ENCODE data around the gene ADAM12. TPM values are rescaled to one million over a fixed set of nuclear protein-coding genes. Genes with fewer than 3 reads are reported as not detected.

Gene ADAM12
- polyA plus RNA-seq, 1 of the 3 experiments (the other 2 are of a cell fraction) = 25.0 TPM

DNA sequence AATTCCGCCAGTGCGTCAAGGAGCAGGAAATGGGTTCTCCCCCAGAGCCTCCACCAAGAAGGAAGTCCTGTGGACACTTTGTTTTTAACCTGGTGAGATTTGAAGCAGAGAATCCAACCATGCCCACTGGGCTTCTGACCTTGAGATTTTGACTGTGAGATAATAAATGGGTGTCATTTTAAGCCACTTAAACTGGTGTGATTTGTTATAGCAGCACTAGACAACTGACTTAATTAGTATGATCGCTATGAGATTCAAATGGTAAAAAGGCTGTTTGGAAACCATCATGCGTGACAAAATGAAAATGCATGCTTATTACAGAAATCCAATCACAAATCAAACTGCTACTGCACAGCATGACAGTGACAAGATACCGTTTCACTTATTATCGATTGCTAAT lies 98.0 kb downstream of the ADAM12 start:
- H3K4me3 ChIP-seq (ENCODE audit: low read depth in 2 of 2, low read length in 1 of 2) = no peak overlapping the region
- POLR2A ChIA-PET = no interaction called here
- H3K4me1 ChIP-seq (ENCODE audit: control insufficient read depth in 1 of 2, insufficient read depth in 2 of 2, low read depth in 1 of 2, low read length in 1 of 2) = peaks cover 0 to 13% of the 10 kb centered on the region in 2 experiments; a peak in 1 of 4 replicates
- no peaks in the 10 kb centered on the region for H3K9me3 ChIP-seq
- TF ChIP-seq RXRA (IDR thresholded peaks at IDR 0.05; ENCODE audit: borderline replicate concordance, low read depth) (no peak), EP300 (IDR thresholded peaks at IDR 0.05; ENCODE audit: borderline replicate concordance in 1 of 2, low read depth in 1 of 2, low read length in 1 of 2) (peak in 1 of 2 experiments; percentile 54; a peak in 1 of 4 replicates), POLR2AphosphoS5 (IDR thresholded peaks at IDR 0.05; ENCODE audit: low read depth, low read length) (no peak)
- TF ChIP-seq, protein P1, sequence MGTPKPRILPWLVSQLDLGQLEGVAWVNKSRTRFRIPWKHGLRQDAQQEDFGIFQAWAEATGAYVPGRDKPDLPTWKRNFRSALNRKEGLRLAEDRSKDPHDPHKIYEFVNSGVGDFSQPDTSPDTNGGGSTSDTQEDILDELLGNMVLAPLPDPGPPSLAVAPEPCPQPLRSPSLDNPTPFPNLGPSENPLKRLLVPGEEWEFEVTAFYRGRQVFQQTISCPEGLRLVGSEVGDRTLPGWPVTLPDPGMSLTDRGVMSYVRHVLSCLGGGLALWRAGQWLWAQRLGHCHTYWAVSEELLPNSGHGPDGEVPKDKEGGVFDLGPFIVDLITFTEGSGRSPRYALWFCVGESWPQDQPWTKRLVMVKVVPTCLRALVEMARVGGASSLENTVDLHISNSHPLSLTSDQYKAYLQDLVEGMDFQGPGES (IDR thresholded peaks at IDR 0.05; ENCODE audit: low read depth, low read length) = no peak
- peak; percentile 8 for DNase-seq
- H3K4me2 ChIP-seq = no peak overlapping the region
- no peaks in the 10 kb centered on the region for H3K27me3 ChIP-seq (ENCODE audit: insufficient read depth)
- 91% methylated on average over 6 of the region's 6 CpGs for WGBS (ENCODE audit: low lambda C conversion rate)
- no peaks in the 10 kb centered on the region for H3K79me2 ChIP-seq (ENCODE audit: insufficient read depth)
- CTCF ChIA-PET = no interaction called here
- no peaks in the 10 kb centered on the region for H3K36me3 ChIP-seq (replicated peaks in 1 of 2; ENCODE audit: control insufficient read depth in 1 of 2, insufficient read depth in 2 of 2, low read length in 1 of 2)
- no peak overlapping the region for H2AFZ ChIP-seq (ENCODE audit: low read depth)
- no peak overlapping the region for H3K9ac ChIP-seq
- peak overlapping the region in 1 of 2 experiments; percentile 39; a peak in 2 of 4 replicates for H3K27ac ChIP-seq (ENCODE audit: low read depth in 2 of 2, low read length in 1 of 2)
- no peaks in the 10 kb centered on the region for H3F3A ChIP-seq (replicated peaks; ENCODE audit: insufficient read depth)
- no peaks in the 10 kb centered on the region for H4K20me1 ChIP-seq (ENCODE audit: insufficient read depth)
- H3K9me2 ChIP-seq = no peaks in the 10 kb centered on the region

DNA sequence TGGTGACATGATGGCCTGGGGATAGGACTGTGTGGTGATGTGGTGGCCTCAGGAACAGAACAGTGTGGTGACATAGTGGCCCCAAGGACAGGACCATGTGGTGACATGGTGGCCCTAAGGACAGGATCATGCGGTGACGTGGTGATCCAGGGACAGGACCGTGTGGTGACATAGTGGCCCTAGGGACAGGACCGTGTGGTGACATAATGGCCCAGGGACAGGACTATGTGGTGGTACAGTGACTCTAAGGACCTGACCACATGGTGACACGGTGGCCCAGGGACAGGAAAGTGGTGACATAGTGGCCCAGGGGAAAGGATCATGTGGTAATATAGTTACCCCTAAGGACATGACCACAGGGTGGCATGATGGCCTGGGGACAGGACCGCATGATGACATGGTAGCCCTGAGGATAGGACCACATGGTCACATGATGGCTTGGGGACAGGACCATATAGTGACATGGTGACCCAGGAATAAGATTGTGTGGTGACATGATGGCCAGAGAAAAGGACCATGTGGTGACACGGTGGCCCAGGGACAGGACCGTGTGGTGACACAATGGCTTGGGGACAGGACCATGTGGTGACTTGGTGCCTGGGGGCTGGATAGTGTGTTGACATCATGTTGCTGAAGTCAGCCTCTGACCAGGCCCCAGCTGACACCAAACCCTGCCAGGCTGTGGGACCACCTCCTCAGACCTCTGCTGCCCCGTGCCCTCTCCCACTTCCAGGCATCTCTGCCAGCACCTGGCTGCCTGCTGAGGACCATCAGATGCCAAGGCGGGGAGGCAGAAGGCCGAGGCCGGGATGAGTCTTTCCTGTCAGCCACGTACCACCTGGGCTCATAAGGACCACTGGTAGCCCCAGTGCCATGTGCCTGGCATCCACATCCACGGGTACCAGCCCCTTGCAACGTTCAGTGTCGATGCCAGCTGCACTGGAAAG lies 99.5 kb downstream of the ADAM12 start:
- H3K9me2 ChIP-seq = no peaks in the 10 kb centered on the region
- no peak overlapping the region for H2AFZ ChIP-seq (ENCODE audit: low read depth)
- H3K79me2 ChIP-seq (ENCODE audit: insufficient read depth) = no peaks in the 10 kb centered on the region
- 86% methylated on average over 10 of the region's 16 CpGs for whole genome bisulfite sequencing (ENCODE audit: low lambda C conversion rate)
- peaks cover 0 to 13% of the 10 kb centered on the region in 2 experiments; a peak in 1 of 4 replicates for H3K4me1 ChIP-seq (ENCODE audit: control insufficient read depth in 1 of 2, insufficient read depth in 2 of 2, low read depth in 1 of 2, low read length in 1 of 2)
- TF ChIP-seq EP300 (IDR thresholded peaks at IDR 0.05; ENCODE audit: borderline replicate concordance in 1 of 2, low read depth in 1 of 2, low read length in 1 of 2) (no peak), MEF2A (IDR thresholded peaks at IDR 0.05; ENCODE audit: borderline replicate concordance, low read depth) (no peak), FOXJ3 (CRISPR knock-in tag; IDR thresholded peaks at IDR 0.05) (no peak), SMC3 (IDR thresholded peaks at IDR 0.05; ENCODE audit: low read depth, low read length) (no peak), CHD2 (IDR thresholded peaks at IDR 0.05; ENCODE audit: low read length, partially characterized antibody) (no peak), RFX5 (IDR thresholded peaks at IDR 0.05; ENCODE audit: low read length) (no peak), FOXM1 (IDR thresholded peaks at IDR 0.05; ENCODE audit: low read depth) (no peak), EZH2phosphoT487 (IDR thresholded peaks at IDR 0.05; ENCODE audit: borderline replicate concordance, low read depth) (no peak), RXRA (IDR thresholded peaks at IDR 0.05; ENCODE audit: borderline replicate concordance, low read depth) (no peak)
- TF ChIP-seq, protein P2, sequence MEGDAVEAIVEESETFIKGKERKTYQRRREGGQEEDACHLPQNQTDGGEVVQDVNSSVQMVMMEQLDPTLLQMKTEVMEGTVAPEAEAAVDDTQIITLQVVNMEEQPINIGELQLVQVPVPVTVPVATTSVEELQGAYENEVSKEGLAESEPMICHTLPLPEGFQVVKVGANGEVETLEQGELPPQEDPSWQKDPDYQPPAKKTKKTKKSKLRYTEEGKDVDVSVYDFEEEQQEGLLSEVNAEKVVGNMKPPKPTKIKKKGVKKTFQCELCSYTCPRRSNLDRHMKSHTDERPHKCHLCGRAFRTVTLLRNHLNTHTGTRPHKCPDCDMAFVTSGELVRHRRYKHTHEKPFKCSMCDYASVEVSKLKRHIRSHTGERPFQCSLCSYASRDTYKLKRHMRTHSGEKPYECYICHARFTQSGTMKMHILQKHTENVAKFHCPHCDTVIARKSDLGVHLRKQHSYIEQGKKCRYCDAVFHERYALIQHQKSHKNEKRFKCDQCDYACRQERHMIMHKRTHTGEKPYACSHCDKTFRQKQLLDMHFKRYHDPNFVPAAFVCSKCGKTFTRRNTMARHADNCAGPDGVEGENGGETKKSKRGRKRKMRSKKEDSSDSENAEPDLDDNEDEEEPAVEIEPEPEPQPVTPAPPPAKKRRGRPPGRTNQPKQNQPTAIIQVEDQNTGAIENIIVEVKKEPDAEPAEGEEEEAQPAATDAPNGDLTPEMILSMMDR (IDR thresholded peaks at IDR 0.05) = no peak
- TF ChIP-seq, protein P3, sequence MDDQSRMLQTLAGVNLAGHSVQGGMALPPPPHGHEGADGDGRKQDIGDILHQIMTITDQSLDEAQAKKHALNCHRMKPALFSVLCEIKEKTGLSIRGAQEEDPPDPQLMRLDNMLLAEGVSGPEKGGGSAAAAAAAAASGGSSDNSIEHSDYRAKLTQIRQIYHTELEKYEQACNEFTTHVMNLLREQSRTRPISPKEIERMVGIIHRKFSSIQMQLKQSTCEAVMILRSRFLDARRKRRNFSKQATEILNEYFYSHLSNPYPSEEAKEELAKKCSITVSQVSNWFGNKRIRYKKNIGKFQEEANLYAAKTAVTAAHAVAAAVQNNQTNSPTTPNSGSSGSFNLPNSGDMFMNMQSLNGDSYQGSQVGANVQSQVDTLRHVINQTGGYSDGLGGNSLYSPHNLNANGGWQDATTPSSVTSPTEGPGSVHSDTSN (IDR thresholded peaks at IDR 0.05) = no peak
- TF ChIP-seq, protein P4, sequence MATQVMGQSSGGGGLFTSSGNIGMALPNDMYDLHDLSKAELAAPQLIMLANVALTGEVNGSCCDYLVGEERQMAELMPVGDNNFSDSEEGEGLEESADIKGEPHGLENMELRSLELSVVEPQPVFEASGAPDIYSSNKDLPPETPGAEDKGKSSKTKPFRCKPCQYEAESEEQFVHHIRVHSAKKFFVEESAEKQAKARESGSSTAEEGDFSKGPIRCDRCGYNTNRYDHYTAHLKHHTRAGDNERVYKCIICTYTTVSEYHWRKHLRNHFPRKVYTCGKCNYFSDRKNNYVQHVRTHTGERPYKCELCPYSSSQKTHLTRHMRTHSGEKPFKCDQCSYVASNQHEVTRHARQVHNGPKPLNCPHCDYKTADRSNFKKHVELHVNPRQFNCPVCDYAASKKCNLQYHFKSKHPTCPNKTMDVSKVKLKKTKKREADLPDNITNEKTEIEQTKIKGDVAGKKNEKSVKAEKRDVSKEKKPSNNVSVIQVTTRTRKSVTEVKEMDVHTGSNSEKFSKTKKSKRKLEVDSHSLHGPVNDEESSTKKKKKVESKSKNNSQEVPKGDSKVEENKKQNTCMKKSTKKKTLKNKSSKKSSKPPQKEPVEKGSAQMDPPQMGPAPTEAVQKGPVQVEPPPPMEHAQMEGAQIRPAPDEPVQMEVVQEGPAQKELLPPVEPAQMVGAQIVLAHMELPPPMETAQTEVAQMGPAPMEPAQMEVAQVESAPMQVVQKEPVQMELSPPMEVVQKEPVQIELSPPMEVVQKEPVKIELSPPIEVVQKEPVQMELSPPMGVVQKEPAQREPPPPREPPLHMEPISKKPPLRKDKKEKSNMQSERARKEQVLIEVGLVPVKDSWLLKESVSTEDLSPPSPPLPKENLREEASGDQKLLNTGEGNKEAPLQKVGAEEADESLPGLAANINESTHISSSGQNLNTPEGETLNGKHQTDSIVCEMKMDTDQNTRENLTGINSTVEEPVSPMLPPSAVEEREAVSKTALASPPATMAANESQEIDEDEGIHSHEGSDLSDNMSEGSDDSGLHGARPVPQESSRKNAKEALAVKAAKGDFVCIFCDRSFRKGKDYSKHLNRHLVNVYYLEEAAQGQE (IDR thresholded peaks at IDR 0.05; ENCODE audit: low read depth, low read length) = no peak
- H3K27me3 ChIP-seq (ENCODE audit: insufficient read depth) = no peaks in the 10 kb centered on the region
- ChIA-PET POLR2A (no interaction called here), CTCF (no interaction called here)
- no peak overlapping the region for H3K27ac ChIP-seq (ENCODE audit: low read depth in 2 of 2, low read length in 1 of 2)
- H3K4me3 ChIP-seq (ENCODE audit: low read depth in 2 of 2, low read length in 1 of 2) = no peak overlapping the region
- no peaks in the 10 kb centered on the region for H3F3A ChIP-seq (replicated peaks; ENCODE audit: insufficient read depth)
- no peaks in the 10 kb centered on the region for H3K36me3 ChIP-seq (replicated peaks in 1 of 2; ENCODE audit: control insufficient read depth in 1 of 2, insufficient read depth in 2 of 2, low read length in 1 of 2)
- no peak for DNase-seq
- H3K9ac ChIP-seq = no peak overlapping the region
- no peaks in the 10 kb centered on the region for H4K20me1 ChIP-seq (ENCODE audit: insufficient read depth)
- no peak overlapping the region for H3K4me2 ChIP-seq
- no peaks in the 10 kb centered on the region for H3K9me3 ChIP-seq

Data from SK-N-SH (cell line).